ENCODE data around the gene FAM83E. TPM values are rescaled to one million over a fixed set of nuclear protein-coding genes. Genes with fewer than 3 reads are reported as not detected.
A peak's percentile ranks its signal among the peaks of the same experiment; 100 is the strongest.

Gene FAM83E
- total and polyA plus RNA-seq, 4 donors, result 0.45 to 12.3 (median 0.74) TPM; not detected in 1

DNA sequence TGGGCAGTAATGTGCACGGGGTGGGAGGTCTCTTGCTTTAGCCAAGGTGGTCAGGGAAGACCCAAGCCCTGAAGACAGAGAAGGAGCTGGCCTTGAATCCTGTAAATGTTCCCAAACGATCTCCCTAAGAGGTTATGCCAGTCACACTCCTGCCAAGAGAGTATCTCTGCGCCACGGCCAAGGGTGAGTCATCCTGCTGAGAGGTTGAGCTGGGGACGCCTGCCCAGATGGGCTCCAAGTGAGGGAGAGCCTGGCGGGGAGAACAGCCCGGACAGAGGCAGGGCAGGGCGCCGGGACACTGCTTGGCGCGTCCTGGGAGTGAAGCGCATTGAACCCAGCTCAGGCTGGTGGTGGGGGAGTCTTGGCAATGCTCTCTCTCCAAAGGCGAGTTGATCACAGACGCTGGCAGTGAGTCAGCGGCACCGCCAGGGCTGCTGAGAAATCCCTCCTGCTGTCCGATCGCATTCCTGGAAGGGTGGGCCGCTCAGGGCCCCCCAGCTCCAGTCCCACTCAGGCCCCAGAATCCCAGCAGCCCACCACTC lies 46.5 kb downstream of the FAM83E start:
- ATAC-seq (ENCODE audit: low FRiP score) (peak; percentile 93), DNase-seq (peak; percentile 92 to 95)
- intact Hi-C loops (cut with DNase I), result no loop called here
- H3K9me3 ChIP-seq (ENCODE audit: control insufficient read depth, low read length), result no peaks in the 10 kb centered on the region
- no peaks in the 10 kb centered on the region for H3K4me1 ChIP-seq (ENCODE audit: control insufficient read depth in 1 of 2, insufficient read depth in 2 of 2, low read length in 2 of 2)
- 0 to 3% methylated on average over 18 to 19 of the region's 19 CpGs for WGBS, 2 donors
- H3K4me3 ChIP-seq (ENCODE audit: low read length in 2 of 2), result no peak overlapping the region
- no peaks in the 10 kb centered on the region for H3K27me3 ChIP-seq (ENCODE audit: control insufficient read depth in 1 of 2, insufficient read depth in 2 of 2, low read length in 1 of 2)
- no peaks in the 10 kb centered on the region for H3K36me3 ChIP-seq (ENCODE audit: control insufficient read depth in 1 of 2, insufficient read depth in 2 of 2, low read length in 1 of 2)
- no peak overlapping the region for H3K27ac ChIP-seq (ENCODE audit: low read depth in 1 of 2, low read length in 2 of 2)

DNA sequence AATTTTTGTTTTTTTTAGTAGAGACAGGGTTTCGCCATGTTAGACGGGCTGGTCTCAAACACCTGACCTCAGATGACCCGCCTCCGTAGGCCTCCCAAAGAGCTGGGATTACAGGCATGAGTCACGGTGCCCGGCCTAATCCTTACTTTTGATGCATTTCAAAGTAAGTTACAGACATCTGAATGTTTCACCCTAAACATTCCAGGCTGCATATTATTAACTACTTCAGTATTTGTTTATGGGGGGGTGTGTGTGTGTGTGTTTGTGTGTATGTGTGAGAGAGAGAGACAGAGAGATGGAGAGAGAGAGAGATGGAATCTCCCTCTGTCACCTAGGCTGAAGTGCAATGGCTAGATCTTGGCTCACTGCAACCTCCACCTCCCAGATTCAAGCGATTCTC lies 49.8 kb downstream of the FAM83E start:
- intact Hi-C loops (cut with DNase I), result no loop called here
- 84 to 90% methylated on average over 7 of the region's 7 CpGs for WGBS, 2 donors
- Histone ChIP-seq H3K36me3 (ENCODE audit: control insufficient read depth in 1 of 2, insufficient read depth in 2 of 2, low read length in 1 of 2) (no peaks in the 10 kb centered on the region), H3K27ac (ENCODE audit: low read depth in 1 of 2, low read length in 2 of 2) (no peak overlapping the region), H3K9me3 (ENCODE audit: control insufficient read depth, low read length) (no peaks in the 10 kb centered on the region), H3K27me3 (ENCODE audit: control insufficient read depth in 1 of 2, insufficient read depth in 2 of 2, low read length in 1 of 2) (no peaks in the 10 kb centered on the region), H3K4me3 (ENCODE audit: low read length in 2 of 2) (no peak overlapping the region), H3K4me1 (ENCODE audit: control insufficient read depth in 1 of 2, insufficient read depth in 2 of 2, low read length in 2 of 2) (no peaks in the 10 kb centered on the region)
- no peak for ATAC-seq (ENCODE audit: low FRiP score)
- no peak for DNase-seq

Other genes with a start within 250 kb of the FAM83E start
- gene KDELR1, start 223.5 kb downstream of the FAM83E start, total RNA-seq, result 100 to 1,000 TPM in 1 of 2 donors, 10 to 100 TPM in 1; 94.0 to 128 TPM
- 100 to 1,000 TPM in 1 of 2 donors, 10 to 100 TPM in 1; 60.7 to 122 TPM for gene KDELR1, start 223.5 kb downstream of the FAM83E start, polyA plus RNA-seq
- 1 to 10 TPM in 1 of 2 donors, under 1 TPM in 1; 0.91 to 4.0 TPM for gene GRIN2D, start 221.4 kb downstream of the FAM83E start, total RNA-seq
- under 1 TPM in 1 of 2 donors, not detected in 1; 0.03 TPM for gene GRIN2D, start 221.4 kb downstream of the FAM83E start, polyA plus RNA-seq
- 10 to 100 TPM; 21.4 to 25.8 TPM for gene GRWD1, start 169.1 kb downstream of the FAM83E start, total RNA-seq
- 1 to 10 TPM; 7.0 to 9.0 TPM for gene GRWD1, start 169.1 kb downstream of the FAM83E start, polyA plus RNA-seq
- gene KCNJ14, start 159.5 kb downstream of the FAM83E start, total RNA-seq, result 1 to 10 TPM; 1.1 TPM
- gene KCNJ14, start 159.5 kb downstream of the FAM83E start, polyA plus RNA-seq, result under 1 TPM in 1 of 2 donors, not detected in 1; 0.36 TPM
- gene CYTH2, start 145.7 kb downstream of the FAM83E start, total RNA-seq, result 10 to 100 TPM; 56.8 to 61.2 TPM
- 10 to 100 TPM; 32.7 to 76.6 TPM for gene CYTH2, start 145.7 kb downstream of the FAM83E start, polyA plus RNA-seq
- 1 to 10 TPM in 1 of 2 donors, under 1 TPM in 1; 0.71 to 4.2 TPM for gene LMTK3, start 103.2 kb downstream of the FAM83E start, total RNA-seq
- gene LMTK3, start 103.2 kb downstream of the FAM83E start, polyA plus RNA-seq, result 1 to 10 TPM in 1 of 2 donors, under 1 TPM in 1; 0.51 to 1.3 TPM
- not detected for gene SULT2B1, start 62.9 kb downstream of the FAM83E start, total RNA-seq
- 1 to 10 TPM in 1 of 2 donors, not detected in 1; 2.1 TPM for gene SULT2B1, start 62.9 kb downstream of the FAM83E start, polyA plus RNA-seq
- not detected for gene SPACA4, start 8.3 kb downstream of the FAM83E start, total RNA-seq
- under 1 TPM in 1 of 2 donors, not detected in 1; 0.18 TPM for gene SPACA4, start 8.3 kb downstream of the FAM83E start, polyA plus RNA-seq
- 100 to 1,000 TPM; 900 to 909 TPM for gene RPL18, start 4.1 kb upstream of the FAM83E start, total RNA-seq
- 1,000 to 10,000 TPM; 2,172 to 2,376 TPM for gene RPL18, start 4.1 kb upstream of the FAM83E start, polyA plus RNA-seq
- gene SPHK2, start 4.4 kb upstream of the FAM83E start, total RNA-seq, result 10 to 100 TPM; 14.6 to 17.9 TPM
- 10 to 100 TPM; 21.5 to 25.4 TPM for gene SPHK2, start 4.4 kb upstream of the FAM83E start, polyA plus RNA-seq
- gene DBP, start 22.3 kb upstream of the FAM83E start, total RNA-seq, result 10 to 100 TPM in 1 of 2 donors, 1 to 10 TPM in 1; 1.5 to 10.7 TPM
- 1 to 10 TPM; 5.3 to 6.8 TPM for gene DBP, start 22.3 kb upstream of the FAM83E start, polyA plus RNA-seq
- gene CA11, start 31.1 kb upstream of the FAM83E start, total RNA-seq, result 10 to 100 TPM in 1 of 2 donors, 1 to 10 TPM in 1; 6.4 to 12.0 TPM
- 10 to 100 TPM; 13.9 to 59.5 TPM for gene CA11, start 31.1 kb upstream of the FAM83E start, polyA plus RNA-seq
- under 1 TPM; 0.52 to 0.96 TPM for gene NTN5, start 57.9 kb upstream of the FAM83E start, total RNA-seq
- 1 to 10 TPM in 1 of 2 donors, not detected in 1; 2.0 TPM for gene NTN5, start 57.9 kb upstream of the FAM83E start, polyA plus RNA-seq
- not detected for gene FUT2, start 80.9 kb upstream of the FAM83E start, total RNA-seq
- 1 to 10 TPM in 1 of 2 donors, not detected in 1; 2.8 TPM for gene FUT2, start 80.9 kb upstream of the FAM83E start, polyA plus RNA-seq
- gene MAMSTR, start 104.6 kb upstream of the FAM83E start, total RNA-seq, result 1 to 10 TPM in 1 of 2 donors, under 1 TPM in 1; 0.58 to 3.7 TPM
- 1 to 10 TPM in 1 of 2 donors, under 1 TPM in 1; 1.00 to 3.3 TPM for gene MAMSTR, start 104.6 kb upstream of the FAM83E start, polyA plus RNA-seq
- 10 to 100 TPM; 15.4 to 31.2 TPM for gene RASIP1, start 125.5 kb upstream of the FAM83E start, total RNA-seq
- gene RASIP1, start 125.5 kb upstream of the FAM83E start, polyA plus RNA-seq, result 1 to 10 TPM; 1.8 to 3.4 TPM
- gene IZUMO1, start 131.8 kb upstream of the FAM83E start, total RNA-seq, result 1 to 10 TPM in 1 of 2 donors, under 1 TPM in 1; 0.66 to 1.6 TPM
- gene IZUMO1, start 131.8 kb upstream of the FAM83E start, polyA plus RNA-seq, result under 1 TPM in 1 of 2 donors, not detected in 1; 0.10 TPM
- 1 to 10 TPM; 2.3 to 4.4 TPM for gene FUT1, start 137.6 kb upstream of the FAM83E start, total RNA-seq
- under 1 TPM in 1 of 2 donors, not detected in 1; 0.05 TPM for gene FUT1, start 137.6 kb upstream of the FAM83E start, polyA plus RNA-seq
- gene FGF21, start 140.4 kb upstream of the FAM83E start, total RNA-seq, result not detected
- not detected for gene FGF21, start 140.4 kb upstream of the FAM83E start, polyA plus RNA-seq
- 10 to 100 TPM; 22.4 to 29.5 TPM for gene BCAT2, start 196.0 kb upstream of the FAM83E start, total RNA-seq
- gene BCAT2, start 196.0 kb upstream of the FAM83E start, polyA plus RNA-seq, result 10 to 100 TPM; 22.5 to 61.6 TPM
- gene HSD17B14, start 221.4 kb upstream of the FAM83E start, total RNA-seq, result 10 to 100 TPM; 13.7 to 16.1 TPM
- 10 to 100 TPM; 14.3 to 18.9 TPM for gene HSD17B14, start 221.4 kb upstream of the FAM83E start, polyA plus RNA-seq

Measured in aorta (tissue), 5 donors.